Measurements from ENCODE around the gene MICAL2. TPM values are rescaled to one million over a fixed set of nuclear protein-coding genes. Genes with fewer than 3 reads are reported as not detected.
A peak's percentile ranks its signal among the peaks of the same experiment; 100 is the strongest.

MICAL2 gene
- total RNA-seq, 3 donors from 2014 or later, result 70.3 to 118 (median 71.4) TPM

DNA sequence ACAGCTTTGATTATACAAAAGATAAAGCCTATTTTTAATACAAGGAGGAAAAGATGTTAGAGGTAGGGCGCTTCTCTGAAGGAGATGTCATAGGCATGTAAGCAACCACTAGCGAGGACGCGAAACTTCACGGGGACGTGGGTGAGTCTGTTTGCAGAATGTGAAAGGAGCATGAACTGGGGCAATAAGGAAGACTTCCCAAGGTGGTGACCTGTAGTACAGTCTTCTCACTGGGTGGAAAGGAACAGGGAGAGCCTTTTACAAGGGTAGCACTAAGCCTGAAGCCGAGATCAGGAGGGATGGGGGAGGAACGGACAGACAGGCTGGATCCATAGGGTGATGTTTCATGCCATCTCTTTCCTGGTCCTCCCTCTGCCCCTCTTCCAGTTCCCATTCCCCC, 10.0 kb upstream of the MICAL2 start:
- no peak for DNase-seq
- Mint-ChIP-seq H3K9me3 (no peaks in the 10 kb centered on the region), H3K36me3 (ENCODE audit: insufficient read depth) (no peaks in the 10 kb centered on the region), H3K27me3 (ENCODE audit: low read depth) (peaks cover 5% of the 10 kb centered on the region), H3K4me1 (ENCODE audit: low read depth) (peaks cover 8% of the 10 kb centered on the region), H3K4me3 (no peak overlapping the region)
- no peak for ATAC-seq

DNA sequence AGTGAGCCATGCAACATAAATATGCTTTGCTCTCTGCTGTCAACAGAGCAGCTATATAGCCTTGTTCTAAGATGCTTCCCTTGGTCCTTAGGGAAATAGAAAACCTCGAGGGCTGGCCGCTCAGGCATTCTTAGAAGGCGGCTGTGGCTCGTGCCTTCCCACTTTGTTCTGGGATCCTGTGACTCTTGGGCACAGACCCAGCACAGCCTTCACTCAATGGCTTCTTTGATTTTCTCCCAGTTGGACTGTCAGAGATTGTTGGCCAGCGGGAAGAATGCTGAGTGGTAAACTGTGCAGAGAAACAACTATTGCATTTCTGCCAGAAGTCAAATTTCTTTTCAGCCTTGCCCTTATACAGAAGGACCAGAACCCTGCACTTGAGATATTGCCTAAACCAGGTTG, 9.5 kb upstream of the MICAL2 start:
- peaks cover 5% of the 10 kb centered on the region for H3K27me3 Mint-ChIP-seq (ENCODE audit: low read depth)
- H3K36me3 Mint-ChIP-seq (ENCODE audit: insufficient read depth), result no peaks in the 10 kb centered on the region
- H3K4me3 Mint-ChIP-seq, result no peak overlapping the region
- DNase-seq (no peak), ATAC-seq (no peak)
- H3K4me1 Mint-ChIP-seq (ENCODE audit: low read depth), result peaks cover 8% of the 10 kb centered on the region
- no peaks in the 10 kb centered on the region for H3K9me3 Mint-ChIP-seq

DNA sequence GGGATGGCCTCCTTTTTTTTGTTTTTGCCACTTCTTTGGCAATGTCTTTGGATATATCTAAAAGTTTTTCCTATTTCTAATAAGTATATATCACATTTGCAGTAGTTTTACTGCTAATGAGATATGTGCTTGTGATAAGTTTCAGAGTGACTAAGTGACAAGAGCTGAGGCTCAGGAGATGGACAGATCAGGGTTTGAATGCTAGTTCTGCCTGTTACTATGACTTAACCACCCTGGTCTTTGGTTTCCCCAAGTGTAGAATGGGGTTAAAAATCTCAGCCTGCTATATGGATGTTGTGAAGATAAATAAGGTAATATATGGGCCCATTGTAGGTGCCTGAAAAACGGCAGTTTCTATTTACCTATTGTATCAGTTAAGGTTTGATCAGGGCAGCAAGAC, 9.1 kb upstream of the MICAL2 start:
- H3K4me1 Mint-ChIP-seq (ENCODE audit: low read depth), result peaks cover 8% of the 10 kb centered on the region
- no peak overlapping the region for H3K4me3 Mint-ChIP-seq

GRCh38 chr11:12102588-12103410, 7.6 kb upstream of the MICAL2 start:
- no peak for DNase-seq
- ATAC-seq, result no peak
- Mint-ChIP-seq H3K27me3 (ENCODE audit: low read depth) (peaks cover 5% of the 10 kb centered on the region), H3K4me1 (ENCODE audit: low read depth) (peaks cover 8% of the 10 kb centered on the region), H3K9me3 (no peaks in the 10 kb centered on the region), H3K36me3 (ENCODE audit: insufficient read depth) (no peaks in the 10 kb centered on the region), H3K4me3 (no peak overlapping the region)

More for the DNA sequence above, 9.1 kb upstream of the MICAL2 start:
- DNase-seq (no peak), ATAC-seq (no peak)
- Mint-ChIP-seq H3K9me3 (no peaks in the 10 kb centered on the region), H3K27me3 (ENCODE audit: low read depth) (peaks cover 5% of the 10 kb centered on the region), H3K36me3 (ENCODE audit: insufficient read depth) (no peaks in the 10 kb centered on the region)

DNA sequence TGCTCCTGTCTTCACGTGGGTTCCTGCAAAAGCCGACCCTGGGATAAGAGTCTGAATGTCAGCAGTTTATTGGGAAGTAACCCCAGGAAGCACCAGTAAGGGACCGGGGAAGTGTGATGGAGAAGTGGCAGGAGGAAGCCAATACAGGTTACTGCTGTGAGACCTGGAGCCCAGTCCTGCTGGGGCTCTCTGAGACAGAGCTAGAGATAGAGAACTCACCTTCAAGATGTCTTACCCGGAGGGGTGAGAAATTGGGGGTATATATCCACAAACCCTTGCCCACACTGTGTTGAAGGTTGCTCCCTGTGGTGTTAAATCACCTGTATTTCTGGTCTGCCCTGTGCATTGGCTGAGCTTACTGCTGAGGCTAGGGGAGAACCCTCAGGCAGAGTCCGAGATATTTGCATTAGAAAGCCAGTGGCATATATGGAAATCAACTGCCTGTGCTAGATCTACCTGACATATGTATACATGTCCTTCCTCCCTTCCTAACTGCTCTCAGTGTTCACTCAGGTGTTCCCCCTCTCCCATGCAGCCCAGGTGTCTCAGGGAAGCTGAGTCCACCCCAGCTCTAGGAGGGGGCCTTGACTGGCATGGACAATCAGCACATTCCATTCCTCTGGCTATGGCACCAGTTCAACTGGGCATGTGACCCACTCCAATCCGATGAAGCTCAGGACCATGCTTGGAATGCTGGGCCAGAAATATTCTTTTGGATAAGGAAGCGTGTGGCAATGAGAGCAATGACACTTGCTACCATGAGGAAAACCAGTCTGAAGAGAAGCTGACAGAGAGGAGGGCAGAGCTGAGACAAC, 6.8 kb upstream of the MICAL2 start:
- Mint-ChIP-seq H3K27me3 (ENCODE audit: low read depth) (peaks cover 3% of the 10 kb centered on the region), H3K36me3 (ENCODE audit: insufficient read depth) (no peaks in the 10 kb centered on the region), H3K4me1 (ENCODE audit: low read depth) (peaks cover 7% of the 10 kb centered on the region), H3K9me3 (no peaks in the 10 kb centered on the region), H3K4me3 (no peak overlapping the region)
- no peak for DNase-seq
- ATAC-seq, result no peak

DNA sequence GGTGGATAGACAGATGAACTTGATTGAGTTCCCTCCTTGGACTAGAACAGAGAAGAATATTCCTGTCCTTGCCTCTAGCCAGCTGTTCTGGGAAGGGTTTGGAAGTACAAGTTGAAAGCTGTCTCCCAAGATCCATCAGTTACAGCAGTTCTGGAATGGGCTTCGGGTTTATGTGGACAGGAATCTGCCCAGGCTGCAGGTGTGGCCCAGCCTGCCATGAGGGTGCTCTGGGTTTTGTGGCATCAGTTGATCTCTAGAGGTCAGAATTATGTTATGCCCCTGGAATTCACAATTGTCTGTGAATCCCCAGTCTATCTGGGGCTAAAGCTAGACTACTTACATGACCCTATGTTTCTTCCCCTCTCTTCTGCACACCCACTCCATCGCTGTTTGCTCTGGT, 4.9 kb upstream of the MICAL2 start:
- no peak overlapping the region for H3K4me3 Mint-ChIP-seq

DNA sequence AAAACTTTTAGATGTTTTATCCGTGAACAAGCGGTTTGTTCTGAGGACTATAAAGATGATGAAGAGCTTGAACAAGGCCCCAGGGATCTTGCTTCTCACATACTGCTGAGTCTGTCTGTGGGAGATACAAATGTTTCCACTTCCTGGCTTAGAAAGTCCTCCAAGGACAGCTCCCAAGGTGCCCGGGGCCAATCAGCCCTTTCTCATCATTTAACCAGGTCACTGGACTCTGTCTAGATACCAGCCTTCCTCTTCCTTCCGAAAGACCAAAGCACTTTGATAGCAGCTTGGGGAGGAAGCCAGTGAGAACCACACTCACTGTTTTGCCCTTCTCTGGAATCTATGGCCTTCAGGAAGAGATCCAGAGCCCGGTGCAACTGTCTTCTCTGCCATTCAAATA, 4.3 kb upstream of the MICAL2 start:
- Mint-ChIP-seq H3K36me3 (ENCODE audit: insufficient read depth) (no peaks in the 10 kb centered on the region), H3K4me1 (ENCODE audit: low read depth) (peaks cover 15% of the 10 kb centered on the region)

More for the DNA sequence above, 4.9 kb upstream of the MICAL2 start:
- ATAC-seq, result no peak
- no peaks in the 10 kb centered on the region for H3K36me3 Mint-ChIP-seq (ENCODE audit: insufficient read depth)
- H3K4me1 Mint-ChIP-seq (ENCODE audit: low read depth), result peaks cover 15% of the 10 kb centered on the region
- DNase-seq, result no peak
- no peaks in the 10 kb centered on the region for H3K9me3 Mint-ChIP-seq
- peaks cover 2% of the 10 kb centered on the region for H3K27me3 Mint-ChIP-seq (ENCODE audit: low read depth)

GRCh38 chr11:12106501-12106900, 3.9 kb upstream of the MICAL2 start:
- H3K27me3 Mint-ChIP-seq (ENCODE audit: low read depth), result peaks cover 2% of the 10 kb centered on the region
- H3K4me1 Mint-ChIP-seq (ENCODE audit: low read depth), result peaks cover 15% of the 10 kb centered on the region
- no peak overlapping the region for H3K4me3 Mint-ChIP-seq
- ATAC-seq (no peak), DNase-seq (no peak)
- no peaks in the 10 kb centered on the region for H3K36me3 Mint-ChIP-seq (ENCODE audit: insufficient read depth)
- H3K9me3 Mint-ChIP-seq, result no peaks in the 10 kb centered on the region

More for the DNA sequence above, 4.3 kb upstream of the MICAL2 start:
- DNase-seq (no peak), ATAC-seq (no peak)
- no peak overlapping the region for H3K4me3 Mint-ChIP-seq
- peaks cover 2% of the 10 kb centered on the region for H3K27me3 Mint-ChIP-seq (ENCODE audit: low read depth)
- no peaks in the 10 kb centered on the region for H3K9me3 Mint-ChIP-seq

DNA sequence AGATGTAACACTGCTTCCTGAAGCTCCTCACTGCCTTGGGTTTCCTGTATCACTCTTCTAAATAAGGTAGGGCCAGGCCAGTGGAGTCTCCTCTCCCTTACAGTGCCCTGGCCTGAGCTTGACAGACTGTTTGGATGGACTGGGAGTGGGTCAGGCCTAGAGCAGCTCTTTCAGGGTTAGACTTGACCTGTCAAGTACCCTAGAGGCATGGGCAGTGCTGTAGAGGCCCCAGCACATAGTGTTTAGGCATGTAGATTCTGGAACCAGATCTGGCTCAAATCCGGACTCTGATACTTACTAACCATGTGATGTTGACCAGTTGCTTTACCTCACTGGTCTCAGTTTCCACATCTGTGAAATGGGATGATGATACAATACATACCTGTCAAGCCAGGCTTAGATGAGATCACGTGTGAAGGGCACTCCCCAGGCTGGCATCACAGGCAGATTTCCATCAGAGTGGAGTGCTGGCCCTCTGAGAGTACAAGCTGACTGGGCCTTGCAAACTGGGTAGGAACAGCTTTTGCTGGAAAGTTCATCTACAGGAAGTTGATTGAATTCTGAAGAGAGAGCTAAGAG, 1.4 kb upstream of the MICAL2 start:
- Mint-ChIP-seq H3K4me3 (peak overlapping the region; percentile 51), H3K27me3 (ENCODE audit: low read depth) (no peaks in the 10 kb centered on the region), H3K9me3 (no peaks in the 10 kb centered on the region), H3K36me3 (ENCODE audit: insufficient read depth) (no peaks in the 10 kb centered on the region), H3K4me1 (ENCODE audit: low read depth) (peaks cover 23% of the 10 kb centered on the region)
- DNase-seq (no peak), ATAC-seq (no peak)

GRCh38 chr11:12109591-12110196, 696 bp upstream of the MICAL2 start:
- no peaks in the 10 kb centered on the region for H3K27me3 Mint-ChIP-seq (ENCODE audit: low read depth)
- no peaks in the 10 kb centered on the region for H3K9me3 Mint-ChIP-seq
- H3K36me3 Mint-ChIP-seq (ENCODE audit: insufficient read depth), result no peaks in the 10 kb centered on the region
- H3K4me1 Mint-ChIP-seq (ENCODE audit: low read depth), result peaks cover 23% of the 10 kb centered on the region
- DNase-seq (no peak), ATAC-seq (peak; percentile 9 to 15)
- H3K4me3 Mint-ChIP-seq, result peak overlapping the region; percentile 78

- H3K4me1 Mint-ChIP-seq (ENCODE audit: low read depth), result peaks cover 23% of the 10 kb centered on the region
- peak overlapping the region; percentile 77 for H3K4me3 Mint-ChIP-seq
- H3K36me3 Mint-ChIP-seq (ENCODE audit: insufficient read depth), result no peaks in the 10 kb centered on the region
- H3K9me3 Mint-ChIP-seq, result no peaks in the 10 kb centered on the region
- DNase-seq, result peak; percentile 22
- peak; percentile 45 to 49 for ATAC-seq
- H3K27me3 Mint-ChIP-seq (ENCODE audit: low read depth), result no peaks in the 10 kb centered on the region
These were observed 541 bp downstream of the MICAL2 start for GRCh38 chr11:12110714-12111548.

DNA sequence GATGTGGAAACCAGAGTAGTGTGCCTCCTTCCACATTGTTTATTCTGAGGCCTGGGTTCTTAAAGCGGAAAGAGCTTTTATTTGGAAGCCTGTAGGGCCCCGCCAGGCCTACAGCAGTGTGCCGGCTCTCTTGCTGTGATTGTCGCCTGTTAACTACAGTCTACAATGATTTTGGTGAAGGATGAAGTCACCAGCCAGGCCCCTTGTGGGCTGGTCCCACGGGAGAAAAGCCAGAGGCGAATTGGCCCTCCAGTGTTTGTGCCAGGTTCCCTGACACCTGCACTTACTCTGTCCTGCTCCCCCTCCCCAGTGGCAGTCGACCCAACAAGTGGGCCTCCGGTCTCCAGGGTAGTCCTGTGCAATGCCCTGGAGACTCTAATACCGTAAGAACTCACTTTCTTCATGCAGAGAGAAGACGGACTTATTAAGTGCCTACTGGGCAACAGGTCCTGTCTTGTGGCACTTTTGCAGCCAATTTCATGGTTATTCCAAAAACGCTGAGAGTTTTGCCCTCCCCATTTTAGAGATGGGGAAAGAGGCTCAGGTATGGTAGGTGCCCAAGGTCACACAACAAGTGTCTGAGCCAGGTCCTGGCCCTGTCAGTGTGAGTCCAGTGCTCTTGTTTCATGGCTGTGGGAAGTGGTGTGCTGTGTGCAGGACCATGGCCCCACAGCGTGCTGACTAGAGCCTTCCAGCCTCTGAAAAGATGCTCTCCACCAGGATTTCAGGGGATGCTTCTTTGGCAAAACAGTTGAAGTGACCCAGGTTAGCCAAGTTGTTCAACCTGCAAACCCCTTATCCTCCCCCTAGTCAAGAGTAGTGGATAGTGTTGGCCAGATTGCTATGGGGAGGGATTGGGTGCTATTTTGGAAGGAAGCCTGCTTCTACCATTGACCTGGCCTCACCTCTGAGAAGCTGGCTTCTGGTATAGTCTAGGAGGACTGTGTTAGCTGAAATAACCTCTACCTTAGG, 1.4 kb downstream of the MICAL2 start:
- ATAC-seq, result no peak
- H3K4me1 Mint-ChIP-seq (ENCODE audit: low read depth), result peaks cover 23% of the 10 kb centered on the region
- no peaks in the 10 kb centered on the region for H3K9me3 Mint-ChIP-seq
- H3K4me3 Mint-ChIP-seq, result peak overlapping the region; percentile 77
- no peaks in the 10 kb centered on the region for H3K27me3 Mint-ChIP-seq (ENCODE audit: low read depth)
- no peaks in the 10 kb centered on the region for H3K36me3 Mint-ChIP-seq (ENCODE audit: insufficient read depth)
- DNase-seq, result no peak

DNA sequence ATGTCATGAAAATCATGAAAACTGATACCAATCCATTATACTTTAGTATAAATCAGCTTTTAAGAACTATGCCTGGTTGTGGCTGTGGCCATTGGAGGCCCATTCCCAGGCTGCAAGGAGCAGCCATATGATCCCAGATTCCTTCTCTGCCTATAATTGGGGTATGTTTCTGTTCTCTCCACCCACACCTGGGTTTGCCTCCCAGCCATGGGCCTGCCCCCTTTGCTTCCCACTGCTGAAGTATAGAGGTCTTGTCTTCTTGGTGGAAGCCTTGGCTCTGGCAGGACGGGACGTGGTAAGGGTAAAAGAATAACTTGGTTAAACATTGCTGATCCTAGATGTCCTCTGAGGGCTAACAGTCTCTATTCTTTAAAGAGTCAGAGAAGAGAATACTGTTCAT, 2.4 kb downstream of the MICAL2 start:
- H3K27me3 Mint-ChIP-seq (ENCODE audit: low read depth), result no peaks in the 10 kb centered on the region
- H3K9me3 Mint-ChIP-seq, result no peaks in the 10 kb centered on the region
- ATAC-seq (no peak), DNase-seq (no peak)
- peaks cover 27% of the 10 kb centered on the region for H3K4me1 Mint-ChIP-seq (ENCODE audit: low read depth)
- H3K36me3 Mint-ChIP-seq (ENCODE audit: insufficient read depth), result no peaks in the 10 kb centered on the region
- peak overlapping the region; percentile 16 for H3K4me3 Mint-ChIP-seq

All from activated T-cell treated with anti-CD3 and anti-CD28 coated beads, Interleukin-2, amount 50 U/mL, for 4 hours (primary cell).